ENCODE measurements around the gene OR6C76. TPM values are rescaled to one million over a fixed set of nuclear protein-coding genes. Genes with fewer than 3 reads are reported as not detected.
"Not testable (repeated sequence)": the region's sequence is repeated elsewhere in the genome, so short reads cannot be mapped to it uniquely, and the experiment has no call there.

The OR6C76 gene
- total RNA-seq, 4 donors from 2014 or later, result not detected

DNA sequence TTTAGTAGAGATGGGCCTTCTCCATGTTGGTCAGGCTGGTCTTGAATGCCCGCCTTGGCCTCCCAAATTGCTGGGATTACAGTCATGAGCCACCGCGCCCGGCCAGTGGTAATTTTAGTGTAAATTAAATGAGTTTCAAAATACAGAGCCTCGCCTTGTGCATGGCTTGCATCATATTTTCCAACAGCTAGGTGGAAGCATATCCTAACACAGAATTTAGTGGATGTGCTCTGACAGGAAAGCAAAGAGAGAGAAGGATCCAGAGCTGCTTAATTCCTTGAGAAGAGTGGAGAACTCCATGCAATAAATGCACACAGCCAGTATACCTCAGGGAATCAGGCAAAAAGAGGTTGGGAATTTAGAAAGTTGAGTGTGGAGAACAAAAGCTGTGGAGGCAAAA, 20.3 kb downstream of the OR6C76 start:
- H3K9me3 ChIP-seq, result no peaks in the 10 kb centered on the region
- H3K4me3 ChIP-seq, result no peak overlapping the region
- no peaks in the 10 kb centered on the region for H3K4me1 ChIP-seq
- intact Hi-C loops (cut with DNase I; ENCODE audit: low total_unique reads), result no loop called here
- no peak for DNase-seq
- no peak overlapping the region for H3K27ac ChIP-seq
- H3K27me3 ChIP-seq, result no peaks in the 10 kb centered on the region
- TF ChIP-seq POLR2A (IDR thresholded peaks at IDR 0.05) (no peak), CTCF (IDR thresholded peaks at IDR 0.05) (no peak)
- no peaks in the 10 kb centered on the region for H3K36me3 ChIP-seq

GRCh38 chr12:55448825-55449224, 22.8 kb downstream of the OR6C76 start:
- intact Hi-C loops (cut with DNase I; ENCODE audit: low total_unique reads), result no loop called here
- TF ChIP-seq CTCF (IDR thresholded peaks at IDR 0.05) (no peak), POLR2A (IDR thresholded peaks at IDR 0.05) (no peak)

DNA sequence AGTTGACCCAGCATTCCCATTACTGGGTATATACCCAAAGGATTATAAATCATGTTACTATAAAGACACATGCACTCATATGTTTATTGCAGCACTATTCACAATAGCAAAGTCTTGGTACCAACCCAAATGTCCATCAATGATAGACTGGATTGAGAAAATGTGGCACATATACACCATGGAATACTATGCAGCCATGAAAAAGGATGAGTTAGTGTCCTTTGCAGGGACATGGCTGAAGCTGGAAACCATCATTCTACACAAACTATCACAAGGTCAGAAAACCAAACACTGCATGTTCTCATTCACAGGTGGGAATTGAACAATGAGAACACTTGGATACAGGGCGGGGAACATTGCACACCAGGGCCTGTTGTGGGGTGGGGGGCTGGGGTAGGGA, 38.9 kb downstream of the OR6C76 start:
- H3K36me3 ChIP-seq; H3K27ac ChIP-seq; H3K27me3 ChIP-seq; H3K9me3 ChIP-seq; DNase-seq; H3K4me3 ChIP-seq; H3K4me1 ChIP-seq; intact Hi-C loops (cut with DNase I; ENCODE audit: low total_unique reads): not testable (repeated sequence)

More at GRCh38 chr12:55448825-55449224, 22.8 kb downstream of the OR6C76 start:
- no peak overlapping the region for H3K27ac ChIP-seq
- no peak for DNase-seq
- H3K4me1 ChIP-seq, result no peaks in the 10 kb centered on the region
- H3K27me3 ChIP-seq, result no peaks in the 10 kb centered on the region
- H3K4me3 ChIP-seq, result no peak overlapping the region
- no peaks in the 10 kb centered on the region for H3K9me3 ChIP-seq
- no peaks in the 10 kb centered on the region for H3K36me3 ChIP-seq

DNA sequence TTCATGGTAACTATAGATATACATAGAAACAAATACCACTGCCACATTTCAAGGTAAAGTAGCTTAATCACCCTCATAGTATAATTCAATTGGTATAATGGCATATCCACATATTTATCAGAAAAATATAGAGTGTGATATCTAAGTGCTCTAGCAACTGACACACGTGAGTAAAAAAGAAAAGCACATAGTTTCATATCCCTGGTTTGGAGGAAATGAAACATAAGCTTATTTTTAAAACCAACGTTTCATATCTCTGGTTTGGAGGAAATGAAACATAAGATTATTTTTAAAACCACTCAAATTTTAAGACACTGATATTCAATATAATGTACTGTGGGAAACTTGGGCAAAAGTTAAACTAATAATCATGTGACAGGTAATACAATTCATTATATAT, 41.8 kb downstream of the OR6C76 start:
- intact Hi-C loops (cut with DNase I; ENCODE audit: low total_unique reads), result no loop called here
- TF ChIP-seq CTCF (IDR thresholded peaks at IDR 0.05) (no peak), POLR2A (IDR thresholded peaks at IDR 0.05) (no peak)
- DNase-seq, result no peak

GRCh38 chr12:55469291-55469690, 43.2 kb downstream of the OR6C76 start:
- H3K9me3 ChIP-seq, result no peaks in the 10 kb centered on the region
- H3K36me3 ChIP-seq, result no peaks in the 10 kb centered on the region
- H3K27ac ChIP-seq, result no peak overlapping the region
- H3K4me3 ChIP-seq, result no peak overlapping the region
- no peaks in the 10 kb centered on the region for H3K4me1 ChIP-seq
- intact Hi-C loops (cut with DNase I; ENCODE audit: low total_unique reads), result no loop called here
- TF ChIP-seq POLR2A (IDR thresholded peaks at IDR 0.05), result no peak
- no peak for TF ChIP-seq CTCF (IDR thresholded peaks at IDR 0.05)
- no peak for DNase-seq
- no peaks in the 10 kb centered on the region for H3K27me3 ChIP-seq

More for the DNA sequence above, 41.8 kb downstream of the OR6C76 start:
- Histone ChIP-seq H3K27me3 (no peaks in the 10 kb centered on the region), H3K4me1 (no peaks in the 10 kb centered on the region), H3K4me3 (no peak overlapping the region), H3K36me3 (no peaks in the 10 kb centered on the region), H3K27ac (no peak overlapping the region), H3K9me3 (no peaks in the 10 kb centered on the region)
